HG03575 (cell line): ENCODE data around the gene MTX2.
"Not testable (repeated sequence)": the region's sequence is repeated elsewhere in the genome, so short reads cannot be mapped to it uniquely, and the experiment has no call there.

Experiments used
- ATAC-seq: cut with Tn5 transposase; IDR thresholded peaks from one replicate; pipeline ENCODE4 v1.9.1; 2021; ENCODE audit not compliant: unreplicated experiment, insufficient number of reproducible peaks, low FRiP score; ENCODE audit errors: extremely low read depth

The MTX2 gene

DNA sequence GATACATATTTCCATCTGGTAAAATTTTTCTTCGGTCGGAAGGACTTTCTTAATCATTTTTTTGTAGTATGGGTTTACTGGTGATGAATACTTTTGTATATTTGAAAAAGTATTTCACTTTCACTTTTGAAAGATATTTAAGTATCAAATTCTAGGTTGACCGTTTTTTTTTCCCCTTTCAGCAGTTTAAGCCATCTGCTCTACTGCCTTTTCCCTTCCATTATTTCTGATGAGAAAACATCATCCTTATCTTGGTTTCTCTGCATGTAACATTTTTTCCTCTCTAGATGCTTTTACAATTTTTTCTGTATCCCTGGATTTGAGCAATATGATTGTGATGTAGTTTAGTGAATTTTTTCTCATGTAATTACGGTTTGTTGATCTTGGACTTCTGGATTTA lies 87.0 kb downstream of the MTX2 start:
- ATAC-seq, result no peak

DNA sequence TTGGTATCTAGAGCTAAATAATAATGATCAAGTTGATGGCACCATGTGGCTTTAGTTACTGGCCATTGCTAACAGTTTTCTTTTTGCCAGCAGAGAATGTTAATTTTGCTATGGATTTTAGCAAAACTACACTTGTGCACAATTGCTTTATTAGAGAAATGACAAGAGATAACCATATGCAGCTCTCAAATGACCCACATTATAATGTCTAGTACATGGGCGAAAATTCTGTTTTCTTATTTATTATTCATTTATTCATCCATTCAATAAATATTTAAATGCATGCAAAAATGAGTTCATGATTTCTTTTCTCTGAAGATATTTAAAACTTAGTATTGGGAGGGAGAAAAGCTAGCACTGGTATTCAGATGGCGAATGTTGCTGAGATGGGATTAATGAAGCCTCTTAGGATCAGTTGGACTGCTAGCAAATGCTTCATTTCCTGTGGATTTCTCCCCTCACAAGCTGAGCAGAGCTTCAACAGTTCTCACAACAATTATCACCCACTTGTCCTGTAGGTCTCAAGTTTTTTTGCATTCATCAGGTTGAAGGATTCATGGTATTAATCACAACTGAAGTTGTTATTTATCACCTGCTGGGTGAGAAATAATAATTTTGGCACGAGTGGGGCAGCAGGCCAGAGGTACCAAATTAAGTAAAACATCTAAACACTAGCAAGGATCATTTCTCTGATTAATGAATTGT lies 95.2 kb downstream of the MTX2 start:
- no peak for ATAC-seq

DNA sequence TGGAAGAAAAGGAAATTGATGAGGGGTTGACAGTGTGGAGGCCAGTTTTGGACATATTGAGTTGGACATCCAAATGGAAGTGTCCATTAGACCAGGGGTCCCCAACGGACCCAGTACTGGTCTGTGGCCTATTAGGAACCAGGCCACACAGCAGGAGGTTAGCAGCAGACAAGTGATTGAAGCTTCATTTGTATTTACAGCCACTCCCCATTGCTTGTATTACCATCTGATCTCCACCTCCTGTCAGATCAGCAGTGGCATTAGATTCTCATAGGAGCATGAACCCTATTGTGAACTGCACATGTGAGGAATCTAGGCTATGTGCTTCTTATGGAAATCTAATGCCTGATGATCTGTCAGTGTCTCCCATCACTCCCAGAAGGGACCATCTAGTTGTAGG lies 99.1 kb downstream of the MTX2 start:
- no peak for ATAC-seq

DNA sequence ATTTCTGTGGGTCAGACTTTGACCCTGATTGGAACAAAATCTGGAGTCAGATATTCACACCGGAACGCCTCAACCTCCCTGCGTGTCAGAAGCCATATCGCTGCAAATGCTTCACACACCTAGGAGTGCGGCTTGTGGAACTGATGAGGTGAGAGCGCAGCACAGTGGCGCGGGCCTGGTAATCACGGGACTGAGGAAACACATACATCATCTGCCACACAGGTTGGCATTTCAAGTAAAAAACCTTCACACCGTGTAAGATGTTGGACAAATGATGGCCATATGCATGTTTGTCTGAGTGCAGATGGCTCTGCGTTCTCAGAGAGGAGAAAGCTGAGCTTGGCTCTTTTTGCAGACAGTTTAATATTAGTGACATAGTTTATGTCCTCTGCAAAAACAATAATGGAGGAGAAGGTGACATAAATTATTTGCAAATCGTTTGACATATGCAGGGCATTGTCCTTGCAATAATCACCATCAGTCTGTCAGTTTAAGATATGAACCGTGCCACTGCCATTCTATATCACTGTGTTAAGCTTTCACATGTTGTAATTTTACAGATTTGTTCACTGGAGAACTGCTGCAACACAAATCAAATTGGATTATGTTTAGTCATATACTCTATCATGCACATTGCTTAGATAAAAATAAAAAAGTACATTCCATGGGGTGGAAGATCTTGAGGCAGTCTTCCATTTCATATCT lies 101.4 kb downstream of the MTX2 start:
- no peak for ATAC-seq

DNA sequence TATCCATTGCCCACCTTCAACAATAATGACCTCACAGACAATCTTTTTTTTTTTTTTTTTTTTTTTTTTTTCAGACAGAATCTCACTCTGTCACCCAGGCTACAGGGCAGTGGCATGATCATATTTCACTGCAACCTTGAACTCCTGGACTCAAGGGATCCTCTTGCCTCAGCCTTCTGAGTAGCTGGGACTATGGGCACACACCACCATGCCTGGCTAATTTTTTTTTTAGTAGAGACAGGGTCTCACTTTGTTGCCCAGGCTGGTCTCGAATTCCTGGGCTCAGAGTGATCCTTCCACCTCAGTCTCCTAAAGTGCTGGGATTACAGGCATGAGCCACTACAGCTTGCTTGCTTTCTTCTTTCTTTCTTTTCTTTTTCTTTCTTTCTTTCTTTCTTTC lies 103.9 kb downstream of the MTX2 start:
- not testable (repeated sequence) for ATAC-seq

DNA sequence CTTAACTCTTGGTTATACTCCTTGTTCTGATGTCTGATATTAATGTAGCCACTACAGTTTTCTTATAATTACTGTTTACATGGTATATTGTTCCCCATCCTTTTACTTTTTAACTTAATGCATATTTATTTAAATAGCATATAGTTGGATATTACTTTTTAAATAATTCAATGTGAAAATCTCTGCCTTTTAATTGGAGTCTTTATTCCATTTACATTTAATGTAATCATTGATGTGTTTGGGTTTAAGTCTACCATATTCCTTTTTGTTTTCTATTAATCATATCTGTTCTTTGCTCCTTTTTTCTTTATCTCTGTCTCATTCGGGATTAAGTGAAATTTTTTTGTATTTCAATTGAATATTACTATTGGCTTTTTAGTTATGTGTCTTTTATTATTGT lies 109.1 kb downstream of the MTX2 start:
- ATAC-seq, result no peak

DNA sequence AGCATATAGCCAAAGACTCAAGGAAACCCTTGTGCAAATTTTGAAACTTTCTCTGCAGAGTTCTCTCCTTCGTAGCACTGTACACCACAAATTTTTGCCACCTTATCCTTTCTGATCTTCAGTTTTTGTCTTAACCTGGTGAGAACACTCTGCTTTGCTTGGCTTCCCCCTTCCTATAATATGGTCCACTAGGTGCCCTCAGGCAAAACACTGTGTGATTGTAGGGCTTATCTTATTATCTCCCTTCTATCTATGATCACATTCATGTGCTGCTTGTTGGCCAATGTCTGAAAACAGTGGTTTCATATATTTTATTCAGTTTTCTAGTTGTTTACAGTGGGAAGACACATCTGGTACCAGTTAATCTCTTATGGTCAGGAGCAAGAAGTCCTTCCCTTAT lies 111.1 kb downstream of the MTX2 start:
- no peak for ATAC-seq

DNA sequence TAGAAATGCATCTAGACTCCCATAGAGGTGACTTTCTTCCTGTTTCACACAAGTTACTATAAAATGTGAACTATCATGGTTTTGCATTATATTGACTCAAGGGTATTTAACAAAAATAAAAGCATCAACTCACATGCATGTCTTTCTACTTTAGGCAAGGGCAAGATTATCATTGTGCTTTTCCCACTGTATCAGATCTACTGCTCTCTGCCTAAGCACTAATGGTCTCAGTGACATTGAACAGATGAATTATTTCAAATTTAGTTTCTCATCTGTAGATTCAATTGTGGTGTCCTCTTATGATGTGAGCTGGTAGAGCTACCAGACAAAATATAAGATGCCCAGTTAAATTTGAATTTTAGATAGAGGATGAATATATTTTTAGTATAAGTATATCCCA lies 113.9 kb downstream of the MTX2 start:
- no peak for ATAC-seq

DNA sequence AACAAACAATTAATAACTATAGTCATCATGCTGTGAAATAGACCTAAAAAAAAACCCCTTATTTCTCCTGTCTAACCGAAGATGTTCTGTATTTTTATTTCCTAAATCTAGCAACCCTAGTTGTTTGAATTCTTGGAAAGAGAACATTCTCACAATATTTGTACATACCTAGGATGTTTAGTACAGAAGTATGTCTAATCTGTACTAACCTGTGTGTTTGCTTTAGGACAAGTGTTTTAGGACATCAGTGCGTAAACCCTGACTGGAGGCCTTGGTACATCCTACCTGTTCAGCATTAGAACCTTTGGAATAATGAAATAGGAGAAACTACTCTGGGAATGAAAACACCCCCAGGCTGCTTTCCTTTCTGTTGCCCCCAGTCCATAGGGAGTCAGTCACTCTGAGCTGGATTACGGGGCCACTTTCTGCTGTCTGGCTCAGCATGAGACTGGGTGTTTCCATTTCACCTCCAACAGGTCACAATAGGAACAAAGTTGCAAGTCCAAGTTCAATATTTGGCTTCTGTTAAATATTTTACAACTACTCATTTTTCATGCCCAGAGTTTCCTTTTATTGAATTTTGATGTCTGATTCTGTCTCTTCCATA lies 114.7 kb downstream of the MTX2 start:
- no peak for ATAC-seq

DNA sequence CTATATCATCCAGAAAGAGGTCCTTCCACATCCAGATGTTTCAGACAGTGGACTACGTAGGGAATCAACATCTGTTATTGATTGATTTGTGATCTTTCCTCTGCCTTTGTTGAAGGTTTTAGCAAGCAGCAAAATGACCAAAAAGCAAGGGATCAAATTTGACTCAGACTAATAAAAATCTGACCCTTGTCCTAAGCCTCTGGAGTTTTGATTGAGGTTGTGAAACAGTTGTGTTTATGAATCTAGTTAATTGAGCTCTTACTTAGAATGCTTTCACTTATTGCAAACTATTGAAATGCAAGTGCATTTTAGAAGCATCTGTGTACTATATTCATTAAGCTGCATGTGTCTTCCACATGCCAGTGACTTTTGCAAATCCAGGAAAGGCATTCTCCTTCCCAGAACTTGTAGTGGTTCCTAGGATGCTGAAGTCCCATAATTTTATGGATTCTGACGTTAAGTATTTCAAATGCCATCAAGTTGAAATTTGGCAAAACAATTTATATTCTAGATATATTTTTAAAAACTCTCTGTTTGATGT lies 116.0 kb downstream of the MTX2 start:
- ATAC-seq, result no peak

DNA sequence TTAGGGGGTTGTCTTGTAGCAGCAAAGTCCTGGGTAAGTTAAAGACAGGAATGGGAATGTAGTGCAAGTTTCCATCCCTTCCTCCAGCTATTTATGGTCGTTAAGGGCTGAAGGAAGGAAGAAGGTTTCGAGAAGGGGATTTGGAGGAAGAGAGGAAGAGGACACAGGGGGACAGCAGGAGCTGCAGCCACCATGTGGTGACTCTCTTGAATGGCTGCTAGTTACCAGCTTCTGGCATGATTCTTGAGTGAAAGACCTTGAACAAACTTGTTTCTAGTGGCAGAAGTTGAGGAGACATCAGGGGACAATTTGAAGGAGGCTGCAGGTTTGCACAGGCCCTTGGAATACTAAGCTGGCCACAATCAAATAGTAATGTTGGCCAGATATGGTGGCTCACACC lies 116.6 kb downstream of the MTX2 start:
- no peak for ATAC-seq
